Transverse colon (tissue), 4 donors: Measurements from ENCODE around the gene NUP153. TPM values are rescaled to one million over a fixed set of nuclear protein-coding genes. Genes with fewer than 3 reads are reported as not detected.

ENCODE experiments used
- DNase-seq: peaks from one replicate; pipeline ENCODE4 v3.0.0-alpha.2; 2019
- H3K27ac ChIP-seq, 4 donors: fragments of 200-600 bp; sonication (generic); 2 replicates each; pipeline ENCODE4 v1.5.1; 2016 to 2018; ENCODE audit warnings: inconsistent platforms in 4 of 4
- H3K27me3 ChIP-seq: fragments of 200-600 bp; sonication (generic); 2 replicates; pipeline ENCODE4 v1.5.1; 2017; ENCODE audit warnings: inconsistent platforms
- H3K36me3 ChIP-seq, 4 donors: fragments of 200-600 bp; sonication (generic); 2 replicates each; pipeline ENCODE4 v1.5.1; 2017 to 2019; ENCODE audit warnings: inconsistent platforms in 4 of 4
- H3K4me1 ChIP-seq, 4 donors: fragments of 200-600 bp; sonication (generic); 2 replicates each; pipeline ENCODE4 v1.5.1; 2017 to 2020; ENCODE audit warnings: inconsistent platforms in 4 of 4
- H3K4me3 ChIP-seq, 4 donors: fragments of 200-600 bp; sonication (generic); 1 replicate in 1 of 4; 2 replicates in 3 of 4; pipeline versions ENCODE4 v1.5.1 to v1.6.1; 2017 to 2019; ENCODE audit warnings: inconsistent platforms in 4 of 4
- H3K9me3 ChIP-seq, 2 donors: fragments of 200-600 bp; sonication (generic); 2 replicates each; pipeline ENCODE4 v1.5.1; 2017 to 2019; ENCODE audit warnings: inconsistent platforms in 2 of 2
- EP300 ChIP-seq: sonication (generic); formaldehyde crosslinking; IDR thresholded peaks from one replicate; pipeline ENCODE4 v1.6.1; 2017; ENCODE audit warnings: antibody characterized with exemption, low read depth
- POLR2A ChIP-seq: fragments of 450-650 bp; IDR thresholded peaks from one replicate; pipeline ENCODE4 v1.6.1; 2016; ENCODE audit warnings: antibody characterized with exemption, mild to moderate bottlenecking, moderate library complexity
- POLR2AphosphoS5 ChIP-seq, 3 donors: sonication (generic); formaldehyde crosslinking; IDR thresholded peaks; one replicate each; pipeline ENCODE4 v1.6.1; 2016; ENCODE audit warnings: antibody characterized with exemption in 3 of 3
- WGBS, 2 donors: methylation state at CpG; one replicate each; pipeline ENCODE4 v1.1.5; 2018; ENCODE audit warnings: low coverage in 1 of 2; 5-methylcytosine and 5-hydroxymethylcytosine counted together
- in situ Hi-C, 4 donors: fragments of 200-750 bp; cut with MboI; loops; one replicate each; pipeline versions ENCODE4 v1.15.0 to v1.15.1; 2017; ENCODE audit warnings: low sequenced_read_pairs in 3 of 4, low pct_ligation_motif_present in 1 of 4, low pct_unique_long_range_greater_than_20kb in 1 of 4
- intact Hi-C: fragments of 100-400 bp; cut with DNase I; formaldehyde crosslinking; loops from one replicate; pipeline ENCODE4 v1.15.1; 2023; ENCODE audit warnings: low total_unique reads
- total RNA-seq, 4 donors: library from RNA; depleted of rRNA; stranded (reverse); fragments of >200 nt; gene quantifications; one replicate each; pipeline ENCODE4 v1.1.0, GENCODE V29; 2016
- TF ChIP-seq, protein P1 (sequence below), 5 experiments: fragments of 200-600 bp in 3 of 5; fragments of 450-650 bp in 2 of 5; sonication (generic) in 3 of 5; IDR thresholded peaks; 1 replicate in 2 of 5; 2 replicates in 3 of 5; pipeline ENCODE4 v1.5.1; 2016 to 2017; ENCODE audit warnings: antibody characterized with exemption in 5 of 5, inconsistent platforms in 3 of 5, mild to moderate bottlenecking in 2 of 5, moderate library complexity in 1 of 5

The NUP153 gene
- total RNA-seq, 4 donors from 2014 or later: 27.9 to 37.0 (median 32.1) TPM

DNA sequence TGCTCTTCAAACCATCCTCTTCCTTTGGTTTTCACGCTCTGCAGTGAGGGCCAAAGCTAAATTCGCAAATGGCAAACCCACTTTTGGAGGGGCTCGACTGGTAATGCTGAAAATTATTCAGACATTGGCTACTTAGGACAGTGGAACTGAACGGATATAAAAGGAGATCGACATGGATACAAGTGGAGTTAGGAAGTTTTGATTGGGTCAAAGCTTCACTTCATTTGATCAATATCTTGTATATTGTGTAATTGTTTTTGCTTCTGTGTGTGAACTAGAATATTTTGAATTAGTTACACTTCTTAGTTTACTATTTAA lies 105.4 kb downstream of the NUP153 start:
- H3K36me3 ChIP-seq: peaks cover 0 to 14% (median 5%) of the 10 kb centered on the region in 4 donors
- H3K9me3 ChIP-seq: no peaks in the 10 kb centered on the region
- in situ Hi-C loops (no loop called here), intact Hi-C loops (no loop called here)
- H3K4me1 ChIP-seq: peaks cover 4 to 47% (median 15%) of the 10 kb centered on the region in 4 donors
- peak overlapping the region; percentile 84 to 96 (median 92) for H3K4me3 ChIP-seq
- WGBS, 2 donors: 9 to 13% methylated on average over 4 to 5 of the region's 5 CpGs
- no peak for DNase-seq
- no peak for TF ChIP-seq POLR2AphosphoS5 (IDR thresholded peaks at IDR 0.05)
- TF ChIP-seq POLR2A: no peak
- TF ChIP-seq, protein P1, sequence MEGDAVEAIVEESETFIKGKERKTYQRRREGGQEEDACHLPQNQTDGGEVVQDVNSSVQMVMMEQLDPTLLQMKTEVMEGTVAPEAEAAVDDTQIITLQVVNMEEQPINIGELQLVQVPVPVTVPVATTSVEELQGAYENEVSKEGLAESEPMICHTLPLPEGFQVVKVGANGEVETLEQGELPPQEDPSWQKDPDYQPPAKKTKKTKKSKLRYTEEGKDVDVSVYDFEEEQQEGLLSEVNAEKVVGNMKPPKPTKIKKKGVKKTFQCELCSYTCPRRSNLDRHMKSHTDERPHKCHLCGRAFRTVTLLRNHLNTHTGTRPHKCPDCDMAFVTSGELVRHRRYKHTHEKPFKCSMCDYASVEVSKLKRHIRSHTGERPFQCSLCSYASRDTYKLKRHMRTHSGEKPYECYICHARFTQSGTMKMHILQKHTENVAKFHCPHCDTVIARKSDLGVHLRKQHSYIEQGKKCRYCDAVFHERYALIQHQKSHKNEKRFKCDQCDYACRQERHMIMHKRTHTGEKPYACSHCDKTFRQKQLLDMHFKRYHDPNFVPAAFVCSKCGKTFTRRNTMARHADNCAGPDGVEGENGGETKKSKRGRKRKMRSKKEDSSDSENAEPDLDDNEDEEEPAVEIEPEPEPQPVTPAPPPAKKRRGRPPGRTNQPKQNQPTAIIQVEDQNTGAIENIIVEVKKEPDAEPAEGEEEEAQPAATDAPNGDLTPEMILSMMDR (IDR thresholded peaks at IDR 0.05): no peak
- no peak for TF ChIP-seq EP300
- no peaks in the 10 kb centered on the region for H3K27me3 ChIP-seq
- peak overlapping the region; percentile 98 to 99 (median 98) for H3K27ac ChIP-seq

DNA sequence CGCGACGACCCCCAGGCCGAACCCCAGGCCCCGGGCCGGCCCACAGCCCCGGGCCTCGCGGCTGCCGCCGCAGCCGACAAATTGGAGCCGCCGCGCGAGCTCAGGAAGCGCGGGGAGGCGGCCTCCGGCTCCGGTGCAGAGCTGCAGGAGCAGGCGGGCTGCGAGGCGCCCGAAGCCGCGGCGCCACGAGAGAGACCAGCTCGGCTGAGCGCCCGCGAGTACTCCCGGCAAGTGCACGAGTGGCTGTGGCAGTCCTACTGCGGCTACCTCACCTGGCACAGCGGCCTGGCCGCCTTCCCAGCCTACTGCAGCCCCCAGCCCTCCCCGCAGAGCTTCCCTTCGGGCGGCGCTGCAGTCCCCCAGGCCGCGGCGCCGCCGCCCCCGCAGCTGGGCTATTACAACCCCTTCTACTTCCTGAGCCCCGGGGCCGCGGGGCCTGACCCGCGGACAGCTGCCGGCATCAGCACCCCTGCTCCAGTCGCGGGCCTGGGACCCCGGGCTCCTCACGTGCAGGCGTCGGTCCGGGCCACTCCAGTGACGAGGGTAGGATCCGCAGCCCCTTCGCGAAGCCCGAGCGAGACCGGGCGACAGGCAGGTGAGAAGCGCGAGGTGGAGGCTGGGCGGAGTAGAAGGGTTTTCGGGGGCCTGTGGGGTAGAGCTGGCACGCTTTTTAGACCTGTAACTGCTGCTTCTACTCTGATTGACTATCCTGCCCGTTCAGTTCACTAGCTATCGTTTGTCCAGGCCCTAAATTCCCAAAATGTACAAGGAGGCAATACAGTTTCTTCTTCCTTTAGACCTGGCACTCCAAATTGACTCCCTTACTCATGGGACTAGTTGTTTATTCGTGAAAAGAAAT lies 106.0 kb downstream of the NUP153 start:
- intact Hi-C loops: no loop called here
- 0 to 6% methylated on average over 3 to 45 of the region's 77 CpGs for WGBS, 2 donors
- peak; percentile 47 for DNase-seq

DNA sequence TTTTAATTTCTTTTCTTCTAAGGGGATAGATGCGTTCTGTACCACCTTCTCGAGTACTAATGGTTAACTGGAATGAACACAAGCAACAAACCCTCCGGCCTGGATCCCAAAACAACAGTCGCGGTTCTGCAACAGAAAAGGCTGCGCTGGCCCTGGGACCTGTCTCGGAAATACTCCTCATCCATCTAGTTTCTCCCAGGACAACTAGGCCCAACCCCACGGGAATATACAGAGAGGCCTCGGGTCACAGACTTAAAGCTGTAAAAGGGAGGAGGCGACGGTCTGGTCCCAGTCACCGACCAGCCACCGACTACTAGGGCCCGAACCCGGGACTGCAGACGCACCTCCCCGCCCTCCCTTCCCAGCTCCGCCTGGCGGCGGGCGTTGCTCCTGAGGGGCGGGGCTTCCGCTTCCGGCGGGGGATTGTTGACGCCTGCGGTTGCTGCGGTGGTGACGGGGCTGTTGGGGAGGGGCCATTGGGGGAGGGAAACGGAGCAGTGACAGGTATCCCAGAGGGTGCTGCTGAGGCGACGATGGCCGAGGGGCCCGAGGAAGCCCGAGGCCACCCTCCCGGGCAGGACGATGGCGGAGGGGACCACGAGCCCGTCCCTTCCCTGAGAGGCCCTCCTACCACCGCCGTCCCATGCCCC lies 106.7 kb downstream of the NUP153 start, which contains the start of gene FAM8A1:
TSS of gene FAM8A1 (plus strand) at position 426 of the 650 bp plus-strand sequence. CDS start at position 534, 108 bp downstream.
- in situ Hi-C loops: loop anchor here (10.0 to 25.0 kb wide), 6 partner anchors 195 to 537 kb away; partner anchors contain the start of genes NHLRC1 (in 1 of the 4) and RBM24 (in 1 of the 4)
- 14 to 52% methylated on average over 5 to 27 of the region's 42 CpGs for WGBS, 2 donors

More for the DNA sequence above, 106.0 kb downstream of the NUP153 start:
- TF ChIP-seq POLR2A: peak; percentile 9
- no peak for TF ChIP-seq POLR2AphosphoS5 (IDR thresholded peaks at IDR 0.05)
- TF ChIP-seq, protein P1 (IDR thresholded peaks at IDR 0.05): no peak
- TF ChIP-seq EP300: no peak
- H3K36me3 ChIP-seq: peaks cover 0 to 10% (median 5%) of the 10 kb centered on the region in 4 donors
- H3K9me3 ChIP-seq: no peaks in the 10 kb centered on the region
- in situ Hi-C loops: no loop called here
- H3K27me3 ChIP-seq: no peaks in the 10 kb centered on the region
- H3K4me3 ChIP-seq: peak overlapping the region; percentile 84 to 96 (median 92)
- H3K27ac ChIP-seq: peak overlapping the region; percentile 98 to 99 (median 98)
- peaks cover 4 to 47% (median 15%) of the 10 kb centered on the region in 4 donors for H3K4me1 ChIP-seq

More for the DNA sequence above, 106.7 kb downstream of the NUP153 start, which contains the start of gene FAM8A1:
- no peaks in the 10 kb centered on the region for H3K27me3 ChIP-seq
- H3K27ac ChIP-seq: peak within 1 kb of the TSS; percentile 98 to 99 (median 98)
- no peak for TF ChIP-seq EP300
- TF ChIP-seq POLR2AphosphoS5 (IDR thresholded peaks at IDR 0.05): peak; percentile 89 to 93 (median 93)
- TF ChIP-seq, protein P1 (IDR thresholded peaks at IDR 0.05): peak; percentile 59 to 89 (median 62)
- TF ChIP-seq POLR2A: peak; percentile 90
- DNase-seq: peak; percentile 98
- H3K9me3 ChIP-seq: no peaks in the 10 kb centered on the region
- H3K4me3 ChIP-seq: peak within 1 kb of the TSS; percentile 84 to 96 (median 92)
- H3K36me3 ChIP-seq: peaks cover 0 to 6% (median under 1%) of the 10 kb centered on the region in 4 donors
- peaks cover 4 to 47% (median 15%) of the 10 kb centered on the region in 4 donors for H3K4me1 ChIP-seq
- intact Hi-C loops: no loop called here
